Measurements from ENCODE around the gene A2M. TPM values are rescaled to one million over a fixed set of nuclear protein-coding genes. Genes with fewer than 3 reads are reported as not detected.

Gene A2M
- total RNA-seq, 1 experiment from 2014 or later = not detected

GRCh38 chr12:9090220-9090619, 25.5 kb downstream of the A2M start:
- Mint-ChIP-seq H3K9me3 (ENCODE audit: low read depth, unreplicated experiment) (no peaks in the 10 kb centered on the region), H3K36me3 (ENCODE audit: insufficient read depth, unreplicated experiment) (no peaks in the 10 kb centered on the region), H3K4me1 (ENCODE audit: low read depth, unreplicated experiment) (no peaks in the 10 kb centered on the region), H3K4me3 (ENCODE audit: low read depth, unreplicated experiment) (no peak overlapping the region), H3K27ac (ENCODE audit: unreplicated experiment) (no peak overlapping the region), H3K27me3 (ENCODE audit: unreplicated experiment) (no peaks in the 10 kb centered on the region)
- CTCF ChIA-PET = no interaction called here
- no peak for TF ChIP-seq CTCF (IDR thresholded peaks at IDR 0.05; ENCODE audit: unreplicated experiment)
- no peak for DNase-seq
- BruUV-seq (replicated peaks) = no TSS peak
- intact Hi-C loops (cut with micrococcal nuclease; ENCODE audit: unreplicated experiment) = no loop called here

- no peaks in the 10 kb centered on the region for H3K36me3 Mint-ChIP-seq (ENCODE audit: insufficient read depth, unreplicated experiment)
- CTCF ChIA-PET = interaction anchor here (1.3 kb wide), 1 partner anchor 10 kb away, joined by 4 read pairs; no protein-coding TSS in a partner anchor
- peaks cover 10% of the 10 kb centered on the region for H3K9me3 Mint-ChIP-seq (ENCODE audit: low read depth, unreplicated experiment)
- H3K4me3 Mint-ChIP-seq (ENCODE audit: low read depth, unreplicated experiment) = no peak overlapping the region
- H3K4me1 Mint-ChIP-seq (ENCODE audit: low read depth, unreplicated experiment) = no peaks in the 10 kb centered on the region
- H3K27ac Mint-ChIP-seq (ENCODE audit: unreplicated experiment) = no peak overlapping the region
- BruUV-seq (replicated peaks) = no TSS peak
- TF ChIP-seq CTCF (IDR thresholded peaks at IDR 0.05; ENCODE audit: unreplicated experiment) = no peak
- no peaks in the 10 kb centered on the region for H3K27me3 Mint-ChIP-seq (ENCODE audit: unreplicated experiment)
- DNase-seq = no peak
- intact Hi-C loops (cut with micrococcal nuclease; ENCODE audit: unreplicated experiment) = no loop called here
Measured at GRCh38 chr12:9087087-9087835, 28.5 kb downstream of the A2M start.

- Mint-ChIP-seq H3K4me1 (ENCODE audit: low read depth, unreplicated experiment) (no peaks in the 10 kb centered on the region), H3K4me3 (ENCODE audit: low read depth, unreplicated experiment) (no peak overlapping the region), H3K27ac (ENCODE audit: unreplicated experiment) (no peak overlapping the region), H3K9me3 (ENCODE audit: low read depth, unreplicated experiment) (peaks cover 10% of the 10 kb centered on the region), H3K27me3 (ENCODE audit: unreplicated experiment) (no peaks in the 10 kb centered on the region), H3K36me3 (ENCODE audit: insufficient read depth, unreplicated experiment) (no peaks in the 10 kb centered on the region)
- BruUV-seq (replicated peaks) = no TSS peak
- no peak for TF ChIP-seq CTCF (IDR thresholded peaks at IDR 0.05; ENCODE audit: unreplicated experiment)
- CTCF ChIA-PET = interaction anchor here (1.3 kb wide), 1 partner anchor 11 kb away, joined by 4 read pairs; no protein-coding TSS in a partner anchor
- intact Hi-C loops (cut with micrococcal nuclease; ENCODE audit: unreplicated experiment) = no loop called here
- DNase-seq = no peak
Measured at GRCh38 chr12:9086087-9086486, 29.6 kb downstream of the A2M start.

GRCh38 chr12:9084417-9084816, 31.3 kb downstream of the A2M start:
- H3K9me3 Mint-ChIP-seq (ENCODE audit: low read depth, unreplicated experiment) = peaks cover 10% of the 10 kb centered on the region
- no peak overlapping the region for H3K4me3 Mint-ChIP-seq (ENCODE audit: low read depth, unreplicated experiment)
- no peak for DNase-seq
- TF ChIP-seq CTCF (IDR thresholded peaks at IDR 0.05; ENCODE audit: unreplicated experiment) = no peak
- no peaks in the 10 kb centered on the region for H3K36me3 Mint-ChIP-seq (ENCODE audit: insufficient read depth, unreplicated experiment)
- no TSS peak for BruUV-seq (replicated peaks)
- no peak overlapping the region for H3K27ac Mint-ChIP-seq (ENCODE audit: unreplicated experiment)
- CTCF ChIA-PET = no interaction called here
- no peaks in the 10 kb centered on the region for H3K27me3 Mint-ChIP-seq (ENCODE audit: unreplicated experiment)
- no peaks in the 10 kb centered on the region for H3K4me1 Mint-ChIP-seq (ENCODE audit: low read depth, unreplicated experiment)
- intact Hi-C loops (cut with micrococcal nuclease; ENCODE audit: unreplicated experiment) = no loop called here
